ENCODE results near the gene CRMP1.
A peak's percentile ranks its signal among the peaks of the same experiment; 100 is the strongest.

CRMP1 gene

DNA sequence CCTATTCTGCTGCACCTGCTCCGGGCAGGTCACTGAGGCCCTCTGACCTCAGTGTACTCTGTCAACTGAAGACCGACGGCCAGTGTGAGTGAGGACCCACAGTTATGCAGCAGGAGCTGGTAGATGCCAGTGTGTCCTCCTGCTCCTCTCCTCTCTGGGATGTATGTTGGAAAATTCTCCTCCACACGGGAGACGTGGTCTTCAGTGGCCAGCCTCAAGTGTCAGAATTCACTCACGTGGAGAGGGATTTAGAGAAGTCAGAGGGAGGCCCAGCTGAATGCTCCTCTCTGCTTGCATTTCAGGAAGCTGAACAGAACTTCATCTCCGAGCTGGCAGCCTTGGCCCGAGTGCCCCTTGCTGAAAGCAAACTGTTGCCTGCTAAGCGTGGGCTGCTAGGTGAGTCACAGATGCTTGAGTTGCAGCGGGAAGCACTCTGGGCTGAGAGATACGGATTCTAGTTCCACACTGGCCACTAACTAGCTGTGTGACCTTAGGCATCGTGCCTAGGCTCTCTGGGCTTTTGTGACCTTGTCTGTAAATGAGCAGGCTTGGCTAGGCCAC is 83.6 kb downstream of the CRMP1 start:
- H3K4me3 ChIP-seq (ENCODE audit: insufficient read depth in 1 of 2, low read depth in 1 of 2, low read length in 2 of 2), result no peak overlapping the region
- no peak overlapping the region for H3K4ac ChIP-seq (ENCODE audit: low read depth in 1 of 2, low read length in 2 of 2)
- 92% methylated on average over 12 of the region's 12 CpGs for WGBS
- no peak overlapping the region for H2BK15ac ChIP-seq (ENCODE audit: low read depth, poor library complexity, severe bottlenecking)
- peaks cover 8% of the 10 kb centered on the region for H3K4me1 ChIP-seq (ENCODE audit: control insufficient read depth, insufficient read depth, low read depth, low read length)
- no peak overlapping the region for H2AK5ac ChIP-seq (ENCODE audit: low read length, severe bottlenecking)
- no peak overlapping the region for H2BK12ac ChIP-seq (ENCODE audit: low read length in 2 of 2)
- no peak overlapping the region for H4K8ac ChIP-seq (ENCODE audit: low read length)
- peaks cover 84 to 96% of the 10 kb centered on the region in 2 experiments for H3K36me3 ChIP-seq (ENCODE audit: control insufficient read depth in 1 of 2, insufficient read depth in 2 of 2, low read depth in 1 of 2, low read length in 2 of 2)
- H4K91ac ChIP-seq (ENCODE audit: low read length), result no peak overlapping the region
- no peak overlapping the region for H3K27ac ChIP-seq (ENCODE audit: low read length, poor library complexity, severe bottlenecking)
- peaks cover 28% of the 10 kb centered on the region for H3K79me1 ChIP-seq (replicated peaks; ENCODE audit: low read length, poor library complexity, severe bottlenecking)
- H3K23ac ChIP-seq (ENCODE audit: low read length in 2 of 2), result no peak overlapping the region
- H2BK5ac ChIP-seq (ENCODE audit: low read depth, low read length, poor library complexity, severe bottlenecking), result no peak overlapping the region
- no peaks in the 10 kb centered on the region for H3K27me3 ChIP-seq (ENCODE audit: control insufficient read depth in 1 of 2, insufficient read depth in 1 of 2, low read length in 2 of 2)
- no peaks in the 10 kb centered on the region for H3K9me3 ChIP-seq (ENCODE audit: control insufficient read depth, low read length)
- H3K4me2 ChIP-seq (ENCODE audit: low read length, poor library complexity, severe bottlenecking), result no peak overlapping the region
- H3K18ac ChIP-seq (ENCODE audit: low read depth in 1 of 2, low read length in 2 of 2), result no peak overlapping the region
- no peak overlapping the region for H2AFZ ChIP-seq (ENCODE audit: low read depth, low read length)
- no peak overlapping the region for H2BK120ac ChIP-seq (ENCODE audit: low read depth, low read length)
- H3K9ac ChIP-seq (ENCODE audit: low read length), result no peak overlapping the region
- no peak for DNase-seq
- no peak overlapping the region for H3K14ac ChIP-seq (ENCODE audit: low read length in 2 of 2)

DNA sequence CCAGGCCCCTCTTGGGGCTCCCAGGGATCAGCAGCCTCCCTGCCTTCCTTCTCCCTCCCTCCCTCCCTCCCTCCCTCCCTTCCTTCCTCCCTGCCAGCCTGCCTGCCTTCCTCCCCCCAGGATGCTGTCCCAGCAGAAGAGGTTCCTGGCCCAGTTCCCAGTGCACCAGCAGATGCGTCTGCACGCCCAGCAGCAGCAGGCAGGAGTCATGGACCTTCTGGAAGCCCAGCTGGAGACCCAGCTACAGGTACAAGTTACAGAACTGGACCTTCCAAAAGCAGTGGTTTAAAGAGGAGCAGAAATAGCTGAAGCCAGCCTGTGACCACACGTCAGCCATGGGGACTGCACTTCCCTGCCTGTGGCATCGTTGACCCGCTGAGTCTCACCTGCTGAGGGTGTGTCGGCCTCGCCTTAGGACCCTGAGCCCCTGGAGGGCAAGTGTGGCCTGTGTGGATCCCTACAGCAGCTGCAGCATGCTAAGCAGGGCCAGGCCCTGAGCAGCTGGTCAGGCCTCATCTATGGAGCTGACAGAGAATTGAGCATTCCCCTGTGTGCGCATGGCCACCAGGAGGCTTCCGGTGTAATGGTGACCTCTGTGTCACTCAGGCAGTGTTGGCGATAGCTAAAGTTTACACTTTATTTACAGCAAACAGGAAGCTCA is 84.7 kb downstream of the CRMP1 start:
- Histone ChIP-seq H2BK120ac (ENCODE audit: low read depth, low read length) (no peak overlapping the region), H3K4ac (ENCODE audit: low read depth in 1 of 2, low read length in 2 of 2) (no peak overlapping the region), H3K23ac (ENCODE audit: low read length in 2 of 2) (no peak overlapping the region), H3K14ac (ENCODE audit: low read length in 2 of 2) (no peak overlapping the region), H3K4me3 (ENCODE audit: insufficient read depth in 1 of 2, low read depth in 1 of 2, low read length in 2 of 2) (no peak overlapping the region), H3K27me3 (ENCODE audit: control insufficient read depth in 1 of 2, insufficient read depth in 1 of 2, low read length in 2 of 2) (no peaks in the 10 kb centered on the region), H3K18ac (ENCODE audit: low read depth in 1 of 2, low read length in 2 of 2) (no peak overlapping the region), H3K9me3 (ENCODE audit: control insufficient read depth, low read length) (no peaks in the 10 kb centered on the region), H3K4me1 (ENCODE audit: control insufficient read depth, insufficient read depth, low read depth, low read length) (peaks cover 8% of the 10 kb centered on the region), H3K4me2 (ENCODE audit: low read length, poor library complexity, severe bottlenecking) (no peak overlapping the region), H2AK5ac (ENCODE audit: low read length, severe bottlenecking) (no peak overlapping the region), H2BK15ac (ENCODE audit: low read depth, poor library complexity, severe bottlenecking) (no peak overlapping the region), H3K79me1 (replicated peaks; ENCODE audit: low read length, poor library complexity, severe bottlenecking) (peaks cover 19% of the 10 kb centered on the region), H2BK12ac (ENCODE audit: low read length in 2 of 2) (no peak overlapping the region), H4K8ac (ENCODE audit: low read length) (no peak overlapping the region), H3K9ac (ENCODE audit: low read length) (no peak overlapping the region), H2AFZ (ENCODE audit: low read depth, low read length) (no peak overlapping the region), H3K27ac (ENCODE audit: low read length, poor library complexity, severe bottlenecking) (no peak overlapping the region), H3K36me3 (ENCODE audit: control insufficient read depth in 1 of 2, insufficient read depth in 2 of 2, low read depth in 1 of 2, low read length in 2 of 2) (peaks cover 83 to 96% of the 10 kb centered on the region in 2 experiments), H4K91ac (ENCODE audit: low read length) (peak overlapping the region; percentile 6), H2BK5ac (ENCODE audit: low read depth, low read length, poor library complexity, severe bottlenecking) (no peak overlapping the region)
- DNase-seq, result peak; percentile 21
- WGBS, result 83% methylated on average over 9 of the region's 10 CpGs

DNA sequence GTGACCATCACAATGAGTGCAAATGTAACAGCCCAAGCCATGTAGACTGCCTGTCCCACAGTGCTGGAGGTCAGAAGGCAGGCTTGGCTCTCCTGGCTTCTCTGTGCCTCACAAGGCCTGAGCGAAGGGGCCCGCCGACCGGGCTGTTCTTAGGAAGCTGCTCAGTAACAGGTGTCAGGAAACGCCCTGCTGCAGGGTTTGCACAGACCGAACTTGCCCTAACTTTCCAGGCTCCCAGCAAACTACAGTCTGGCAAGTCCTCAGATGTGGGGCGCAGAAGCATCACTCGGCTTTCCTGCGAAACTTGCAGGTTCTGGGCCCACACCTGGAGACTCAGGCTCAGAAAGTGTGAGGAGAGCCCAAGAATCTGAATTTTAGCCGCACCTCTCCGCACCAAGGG is 87.6 kb downstream of the CRMP1 start:
- H3K9me3 ChIP-seq (ENCODE audit: control insufficient read depth, low read length), result no peaks in the 10 kb centered on the region
- no peak overlapping the region for H4K8ac ChIP-seq (ENCODE audit: low read length)
- H3K4me3 ChIP-seq (ENCODE audit: insufficient read depth in 1 of 2, low read depth in 1 of 2, low read length in 2 of 2), result no peak overlapping the region
- H2BK5ac ChIP-seq (ENCODE audit: low read depth, low read length, poor library complexity, severe bottlenecking), result no peak overlapping the region
- no peak overlapping the region for H3K9ac ChIP-seq (ENCODE audit: low read length)
- peaks cover 79 to 94% of the 10 kb centered on the region in 2 experiments for H3K36me3 ChIP-seq (ENCODE audit: control insufficient read depth in 1 of 2, insufficient read depth in 2 of 2, low read depth in 1 of 2, low read length in 2 of 2)
- H2BK120ac ChIP-seq (ENCODE audit: low read depth, low read length), result no peak overlapping the region
- H2BK15ac ChIP-seq (ENCODE audit: low read depth, poor library complexity, severe bottlenecking), result no peak overlapping the region
- 94% methylated on average over 11 of the region's 11 CpGs for WGBS
- no peak overlapping the region for H3K4ac ChIP-seq (ENCODE audit: low read depth in 1 of 2, low read length in 2 of 2)
- H3K27me3 ChIP-seq (ENCODE audit: control insufficient read depth in 1 of 2, insufficient read depth in 1 of 2, low read length in 2 of 2), result no peaks in the 10 kb centered on the region
- H2BK12ac ChIP-seq (ENCODE audit: low read length in 2 of 2), result no peak overlapping the region
- no peak overlapping the region for H4K91ac ChIP-seq (ENCODE audit: low read length)
- H2AK5ac ChIP-seq (ENCODE audit: low read length, severe bottlenecking), result no peak overlapping the region
- no peak overlapping the region for H3K18ac ChIP-seq (ENCODE audit: low read depth in 1 of 2, low read length in 2 of 2)
- peaks cover 19% of the 10 kb centered on the region for H3K79me1 ChIP-seq (replicated peaks; ENCODE audit: low read length, poor library complexity, severe bottlenecking)
- no peak overlapping the region for H3K4me2 ChIP-seq (ENCODE audit: low read length, poor library complexity, severe bottlenecking)
- no peak overlapping the region for H2AFZ ChIP-seq (ENCODE audit: low read depth, low read length)
- H3K14ac ChIP-seq (ENCODE audit: low read length in 2 of 2), result no peak overlapping the region
- DNase-seq, result no peak
- no peak overlapping the region for H3K23ac ChIP-seq (ENCODE audit: low read length in 2 of 2)
- no peak overlapping the region for H3K27ac ChIP-seq (ENCODE audit: low read length, poor library complexity, severe bottlenecking)
- H3K4me1 ChIP-seq (ENCODE audit: control insufficient read depth, insufficient read depth, low read depth, low read length), result peaks cover 8% of the 10 kb centered on the region

DNA sequence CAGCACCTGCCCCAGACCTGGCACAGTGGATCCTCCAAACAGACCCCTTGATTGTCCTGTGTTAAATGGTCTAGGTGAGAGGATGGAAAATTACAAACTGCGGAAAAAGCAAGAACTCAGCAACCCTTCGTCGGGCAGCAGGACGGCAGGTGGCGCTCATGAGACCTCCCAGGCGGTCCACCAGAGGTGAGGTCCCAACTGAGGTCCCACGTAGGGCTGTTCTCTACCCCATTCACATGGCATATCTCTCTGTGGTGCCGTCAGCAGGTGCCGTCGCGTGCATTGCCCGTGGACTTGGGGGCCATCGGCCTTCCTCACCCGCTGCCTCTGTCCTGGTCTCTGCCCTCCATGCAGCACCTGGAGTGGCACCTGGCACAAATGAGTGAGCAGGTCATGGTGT is 88.2 kb downstream of the CRMP1 start:
- Histone ChIP-seq H2BK5ac (ENCODE audit: low read depth, low read length, poor library complexity, severe bottlenecking) (no peak overlapping the region), H2AK5ac (ENCODE audit: low read length, severe bottlenecking) (no peak overlapping the region), H3K27me3 (ENCODE audit: control insufficient read depth in 1 of 2, insufficient read depth in 1 of 2, low read length in 2 of 2) (no peaks in the 10 kb centered on the region), H3K79me1 (replicated peaks; ENCODE audit: low read length, poor library complexity, severe bottlenecking) (peaks cover 18% of the 10 kb centered on the region), H3K36me3 (ENCODE audit: control insufficient read depth in 1 of 2, insufficient read depth in 2 of 2, low read depth in 1 of 2, low read length in 2 of 2) (peaks cover 73 to 94% of the 10 kb centered on the region in 2 experiments), H3K23ac (ENCODE audit: low read length in 2 of 2) (no peak overlapping the region), H2BK120ac (ENCODE audit: low read depth, low read length) (no peak overlapping the region), H3K4me2 (ENCODE audit: low read length, poor library complexity, severe bottlenecking) (no peak overlapping the region), H3K4me3 (ENCODE audit: insufficient read depth in 1 of 2, low read depth in 1 of 2, low read length in 2 of 2) (no peak overlapping the region), H3K18ac (ENCODE audit: low read depth in 1 of 2, low read length in 2 of 2) (no peak overlapping the region), H4K8ac (ENCODE audit: low read length) (no peak overlapping the region), H3K9ac (ENCODE audit: low read length) (no peak overlapping the region), H3K9me3 (ENCODE audit: control insufficient read depth, low read length) (no peaks in the 10 kb centered on the region), H3K27ac (ENCODE audit: low read length, poor library complexity, severe bottlenecking) (no peak overlapping the region), H2BK12ac (ENCODE audit: low read length in 2 of 2) (no peak overlapping the region), H4K91ac (ENCODE audit: low read length) (no peak overlapping the region), H3K14ac (ENCODE audit: low read length in 2 of 2) (no peak overlapping the region), H2AFZ (ENCODE audit: low read depth, low read length) (no peak overlapping the region), H3K4me1 (ENCODE audit: control insufficient read depth, insufficient read depth, low read depth, low read length) (peaks cover 8% of the 10 kb centered on the region), H2BK15ac (ENCODE audit: low read depth, poor library complexity, severe bottlenecking) (no peak overlapping the region), H3K4ac (ENCODE audit: low read depth in 1 of 2, low read length in 2 of 2) (no peak overlapping the region)
- 97% methylated on average over 14 of the region's 14 CpGs for WGBS
- DNase-seq, result no peak

Data from mesenchymal stem cell (in vitro differentiated cells and primary cell).